A549 (cell line): ENCODE data around the gene LRRC30. TPM values are rescaled to one million over a fixed set of nuclear protein-coding genes. Genes with fewer than 3 reads are reported as not detected.

Experiments used
- ATAC-seq, 2 experiments: fragments of 200-7000 bp in 1 of 2; fragments of >200 bp in 1 of 2; cut with Nextera tagmentation in 1 of 2; cut with Tn5 transposase in 1 of 2; 3 replicates each; pipeline versions ENCODE4 v1.8.0 to v1.9.1; 2018 to 2020; ENCODE audit warnings: mild to moderate bottlenecking in 1 of 2, moderate library complexity in 1 of 2
- CTCF ChIA-PET: fragments of 300-600 bp; sonication (Branson Sonifier 250); formaldehyde crosslinking; extraction: SDS; loops from one replicate; lab custom pipeline; 2021; ENCODE audit warnings: antibody characterized with exemption, inconsistent platforms; lab: Yijun Ruan, JAX
- POLR2A ChIA-PET: fragments of 350-600 bp; formaldehyde crosslinking; extraction: SDS; loops from one replicate; lab custom pipeline; 2021; ENCODE audit warnings: antibody characterized with exemption, inconsistent platforms; lab: Yijun Ruan, JAX
- DNase-seq, 2 experiments: peaks; one replicate each; pipeline versions ENCODE4 v3.0.0 to v3.0.0-alpha.2; 2011 to 2016; ENCODE audit warnings: low read depth in 1 of 2, low spot score in 1 of 2
- FAIRE-seq: peaks from 2 replicates; lab custom pipeline; 2011; peaks lifted over from hg19 to GRCh38; lab: Jason Lieb, UNC
- H3K27ac ChIP-seq, 2 experiments: fragments of >200 bp; sonication (Bioruptor Twin); formaldehyde crosslinking; 3 replicates each; pipeline ENCODE4 v1.5.1; 2016 to 2017
- H3K4me1 ChIP-seq: fragments of >200 bp; sonication (Bioruptor Twin); formaldehyde crosslinking; 3 replicates; pipeline ENCODE4 v1.6.1; 2016
- H3K4me2 ChIP-seq: fragments of >200 bp; sonication (Bioruptor Twin); formaldehyde crosslinking; 3 replicates; pipeline ENCODE4 v1.6.1; 2016
- H3K4me3 ChIP-seq: fragments of >200 bp; sonication (Bioruptor Twin); formaldehyde crosslinking; 3 replicates; pipeline ENCODE4 v1.5.1; 2016
- H3K9me3 ChIP-seq: fragments of >200 bp; sonication (Bioruptor Twin); formaldehyde crosslinking; 3 replicates; pipeline ENCODE4 v1.6.1; 2016
- CBX8 ChIP-seq: fragments of 200-600 bp; sonication (generic); IDR thresholded peaks from 2 replicates; pipeline ENCODE4 v1.6.1; 2016
- CEBPB ChIP-seq, 2 experiments: fragments of >200 bp in 1 of 2; sonication (Bioruptor Twin) in 1 of 2; formaldehyde crosslinking in 1 of 2; IDR thresholded peaks; 2 replicates each; pipeline ENCODE4 v1.6.1; 2012 to 2016
- CHD4 ChIP-seq: fragments of 200-600 bp; sonication (generic); IDR thresholded peaks from 2 replicates; pipeline ENCODE4 v1.6.1; 2016; ENCODE audit warnings: antibody characterized with exemption, mild to moderate bottlenecking, borderline replicate concordance
- EHF ChIP-seq: fragments of 250-450 bp; sonication (Bioruptor Pico); IDR thresholded peaks from 2 replicates; pipeline ENCODE4 v1.5.0; 2020; ENCODE audit warnings: mild to moderate bottlenecking
- EHMT2 ChIP-seq: fragments of 200-600 bp; sonication (generic); IDR thresholded peaks from 2 replicates; pipeline ENCODE4 v1.6.1; 2016; ENCODE audit warnings: antibody characterized with exemption, low read depth, mild to moderate bottlenecking, moderate library complexity
- HDAC2 ChIP-seq: fragments of 200-600 bp; sonication (generic); IDR thresholded peaks from 2 replicates; pipeline ENCODE4 v1.6.1; 2016
- HEYL ChIP-seq: fragments of 250-450 bp; sonication (Bioruptor Pico); IDR thresholded peaks from 2 replicates; pipeline ENCODE4 v1.8.0; 2021; ENCODE audit warnings: mild to moderate bottlenecking, moderate library complexity
- HMGXB4 ChIP-seq: fragments of 250-450 bp; sonication (Bioruptor Pico); IDR thresholded peaks from 2 replicates; pipeline ENCODE4 v1.5.0; 2021; ENCODE audit warnings: mild to moderate bottlenecking, moderate library complexity, borderline replicate concordance
- HOXB5 ChIP-seq: fragments of 250-450 bp; sonication (Bioruptor Pico); IDR thresholded peaks from 2 replicates; pipeline ENCODE4 v1.5.0; 2020; ENCODE audit warnings: mild to moderate bottlenecking, moderate library complexity
- JUNB ChIP-seq: fragments of >200 bp; sonication (Bioruptor Twin); formaldehyde crosslinking; IDR thresholded peaks from 2 replicates; pipeline ENCODE4 v1.6.1; 2016
- KDM1A ChIP-seq: fragments of 200-600 bp; sonication (generic); IDR thresholded peaks from 2 replicates; pipeline ENCODE4 v1.6.1; 2016; ENCODE audit warnings: low read depth, mild to moderate bottlenecking
- KDM5A ChIP-seq: fragments of 200-600 bp; sonication (generic); IDR thresholded peaks from 2 replicates; pipeline ENCODE4 v1.6.1; 2016; ENCODE audit warnings: antibody characterized with exemption, mild to moderate bottlenecking
- MAX ChIP-seq: IDR thresholded peaks from 2 replicates; pipeline ENCODE4 v1.6.1; 2012
- NR3C1 ChIP-seq: fragments of >200 bp; sonication (Bioruptor Twin); formaldehyde crosslinking; IDR thresholded peaks from 3 replicates; pipeline ENCODE4 v1.6.1; 2017
- PHF8 ChIP-seq: fragments of 200-600 bp; sonication (generic); IDR thresholded peaks from 2 replicates; pipeline ENCODE4 v1.6.1; 2016; ENCODE audit warnings: low read depth, mild to moderate bottlenecking, antibody characterized with exemption, moderate library complexity, borderline replicate concordance
- RAD21 ChIP-seq, 2 experiments: fragments of >200 bp in 1 of 2; sonication (Bioruptor Twin) in 1 of 2; formaldehyde crosslinking in 1 of 2; IDR thresholded peaks in 1 of 2; conservative IDR thresholded peaks in 1 of 2; 2 replicates in 1 of 2; 3 replicates in 1 of 2; pipeline ENCODE4 v1.6.1; 2012 to 2018; ENCODE audit warnings: inconsistent platforms in 1 of 2
- RARB ChIP-seq: fragments of 250-450 bp; sonication (Bioruptor Pico); IDR thresholded peaks from 2 replicates; pipeline ENCODE4 v1.8.0; 2021; ENCODE audit warnings: mild to moderate bottlenecking, moderate library complexity
- RCOR1 ChIP-seq: fragments of 150-350 bp; IDR thresholded peaks from 2 replicates; pipeline ENCODE4 v1.6.1; 2014; ENCODE audit warnings: antibody characterized with exemption, low read length, low read depth
- REST ChIP-seq: fragments of 200-600 bp; sonication (generic); IDR thresholded peaks from 2 replicates; pipeline ENCODE4 v1.6.1; 2016; ENCODE audit warnings: antibody characterized with exemption, mild to moderate bottlenecking, moderate library complexity
- RNF2 ChIP-seq: fragments of 200-600 bp; sonication (generic); IDR thresholded peaks from 2 replicates; pipeline ENCODE4 v1.6.1; 2016; ENCODE audit warnings: low read depth, mild to moderate bottlenecking, antibody characterized with exemption, moderate library complexity, borderline replicate concordance
- TP53 ChIP-seq: fragments of 250-450 bp; sonication (Bioruptor Pico); IDR thresholded peaks from 2 replicates; pipeline ENCODE4 v1.5.0; 2021; ENCODE audit warnings: mild to moderate bottlenecking, moderate library complexity
- ZFP36 ChIP-seq: fragments of 450-650 bp; IDR thresholded peaks from 2 replicates; pipeline ENCODE4 v1.6.1; 2014; ENCODE audit warnings: borderline replicate concordance; ENCODE audit not compliant: partially characterized antibody
- WGBS: methylation state at CpG from one replicate; pipeline ENCODE4 v1.1.6; 2017; ENCODE audit errors: missing lambda C conversion rate; 5-methylcytosine and 5-hydroxymethylcytosine counted together
- polyA plus RNA-seq, 4 experiments: library from polyadenylated mRNA; depleted of rRNA in 3 of 4; stranded (reverse); fragments of >200 nt; fragmentation: RNase III in 1 of 4; extraction: RNeasy Plus Mini Kit Qiagen cat#74134 plus additional on column Dnase treatment in 1 of 4; gene quantifications; 2 replicates in 3 of 4; 3 replicates in 1 of 4; pipeline ENCODE4 v1.2.3, GENCODE V29; 2011 to 2017

Gene LRRC30
- polyA plus RNA-seq, 2 of the 4 experiments (the other 2 are of a cell fraction): not detected

- Histone ChIP-seq H3K4me3 (no peak overlapping the region), H3K27ac (no peak overlapping the region), H3K9me3 (no peaks in the 10 kb centered on the region), H3K4me2 (no peak overlapping the region), H3K4me1 (no peaks in the 10 kb centered on the region)
- POLR2A ChIA-PET: no interaction called here
- no peak for TF ChIP-seq CHD4
- DNase-seq: no peak
- FAIRE-seq: no peak
- CTCF ChIA-PET: no interaction called here
- no peak for ATAC-seq
These were observed 25.5 kb upstream of the LRRC30 start for GRCh38 chr18:7205346-7205745.

GRCh38 chr18:7206217-7206616 is 24.7 kb upstream of the LRRC30 start:
- POLR2A ChIA-PET: no interaction called here
- Histone ChIP-seq H3K4me1 (no peaks in the 10 kb centered on the region), H3K4me3 (no peak overlapping the region), H3K9me3 (no peaks in the 10 kb centered on the region), H3K4me2 (no peak overlapping the region), H3K27ac (no peak overlapping the region)
- CTCF ChIA-PET: no interaction called here
- ATAC-seq (no peak), FAIRE-seq (no peak), DNase-seq (no peak)
- TF ChIP-seq ZFP36 (no peak), JUNB (no peak), RARB (CRISPR knock-in tag) (no peak), HOXB5 (CRISPR knock-in tag) (no peak), HMGXB4 (CRISPR knock-in tag) (no peak), HDAC2 (no peak), HEYL (CRISPR knock-in tag) (no peak), NR3C1 (no peak), EHF (no peak), MAX (no peak), CEBPB (IDR thresholded peaks at IDR 0.05) (no peak), CBX8 (no peak), REST (no peak), TP53 (no peak), EHMT2 (no peak), RAD21 (conservative IDR thresholded peaks at IDR 0.05 in 1 of 2, IDR thresholded peaks at IDR 0.05 in 1 of 2) (no peak), KDM1A (no peak), RCOR1 (no peak)
- 60% methylated on average over 6 of the region's 6 CpGs for WGBS

- no peak for DNase-seq
- 79% methylated on average over 3 of the region's 4 CpGs for WGBS
- no peak overlapping the region for H3K27ac ChIP-seq
- POLR2A ChIA-PET: no interaction called here
- H3K9me3 ChIP-seq: no peaks in the 10 kb centered on the region
- CTCF ChIA-PET: no interaction called here
- no peaks in the 10 kb centered on the region for H3K4me1 ChIP-seq
- H3K4me2 ChIP-seq: no peak overlapping the region
- no peak for FAIRE-seq
- no peak overlapping the region for H3K4me3 ChIP-seq
- no peak for ATAC-seq
- no peak for TF ChIP-seq KDM5A
- no peak for TF ChIP-seq ZFP36
- TF ChIP-seq CEBPB (IDR thresholded peaks at IDR 0.05): no peak
- no peak for TF ChIP-seq RNF2
- TF ChIP-seq REST: no peak
- TF ChIP-seq RARB (CRISPR knock-in tag): no peak
- no peak for TF ChIP-seq PHF8
These were observed 23.4 kb upstream of the LRRC30 start for GRCh38 chr18:7207366-7207915.
